WTC11 (cell line): ENCODE data around the gene PFKM. TPM values are rescaled to one million over a fixed set of nuclear protein-coding genes. Genes with fewer than 3 reads are reported as not detected.

Experiments used
- ATAC-seq: fragments of 200-7000 bp; cut with Tn5 transposase; 2 replicates; pipeline ENCODE4 v1.10.0; 2021; ENCODE audit warnings: mild to moderate bottlenecking, moderate library complexity
- CTCF ChIA-PET: fragments of 300-600 bp; sonication (Branson Sonifier 250); formaldehyde crosslinking; loops from one replicate; lab custom pipeline; 2021; ENCODE audit warnings: antibody characterized with exemption; lab: Charles Lee
- POLR2A ChIA-PET: fragments of 350-600 bp; sonication (Branson Sonifier 250); formaldehyde crosslinking; loops from one replicate; lab custom pipeline; 2021; ENCODE audit warnings: antibody characterized with exemption; lab: Charles Lee
- DNase-seq: peaks from one replicate; pipeline ENCODE4 v3.0.0; 2021; ENCODE audit warnings: low spot score
- H3K27ac Mint-ChIP-seq: 2 replicates; pipeline ENCODE4 v1.8.0; 2021; ENCODE audit warnings: mixed read lengths
- H3K27me3 Mint-ChIP-seq: 2 replicates; pipeline ENCODE4 v1.8.0; 2021; ENCODE audit warnings: low read depth, mild to moderate bottlenecking, moderate library complexity, mixed read lengths
- H3K36me3 Mint-ChIP-seq: 2 replicates; pipeline ENCODE4 v1.8.0; 2021; ENCODE audit warnings: mixed read lengths
- H3K4me1 Mint-ChIP-seq: 2 replicates; pipeline ENCODE4 v1.8.0; 2022; ENCODE audit warnings: mixed read lengths
- H3K4me3 Mint-ChIP-seq: 2 replicates; pipeline ENCODE4 v1.8.0; 2021; ENCODE audit warnings: mild to moderate bottlenecking, moderate library complexity, mixed read lengths
- H3K9me3 Mint-ChIP-seq: 2 replicates; pipeline ENCODE4 v1.8.0; 2021; ENCODE audit warnings: mixed read lengths
- RORB ChIP-seq: fragments of 250-450 bp; sonication (Bioruptor Pico); IDR thresholded peaks from 2 replicates; pipeline ENCODE4 v1.9.0; 2021; ENCODE audit warnings: mild to moderate bottlenecking
- SMAD3 ChIP-seq: sonication (generic); formaldehyde crosslinking; IDR thresholded peaks from 2 replicates; pipeline ENCODE4 v1.8.0; 2022; ENCODE audit warnings: missing genetic modification reagents, mild to moderate bottlenecking, borderline replicate concordance
- SP1 ChIP-seq: sonication (generic); formaldehyde crosslinking; conservative IDR thresholded peaks from 2 replicates; pipeline ENCODE4 v1.8.1; 2022; ENCODE audit warnings: missing genetic modification reagents
- ZNF263 ChIP-seq: sonication (generic); formaldehyde crosslinking; IDR thresholded peaks from 2 replicates; pipeline ENCODE4 v1.8.1; 2022; ENCODE audit warnings: low read depth, mild to moderate bottlenecking, moderate library complexity, missing genetic modification reagents
- ZNF423 ChIP-seq: fragments of 250-450 bp; sonication (Bioruptor Pico); IDR thresholded peaks from 2 replicates; pipeline ENCODE4 v2.1.2; 2022; ENCODE audit warnings: mild to moderate bottlenecking, moderate library complexity
- total RNA-seq: library from RNA; stranded (reverse); gene quantifications from 3 replicates; pipeline ENCODE4 v1.2.3, GENCODE V29; 2021
- TF ChIP-seq, protein P1 (sequence below): sonication (generic); formaldehyde crosslinking; IDR thresholded peaks from 2 replicates; pipeline ENCODE4 v1.8.0; 2022; ENCODE audit warnings: mild to moderate bottlenecking, missing genetic modification reagents
- TF ChIP-seq, protein P2 (sequence below): sonication (generic); formaldehyde crosslinking; IDR thresholded peaks from 2 replicates; pipeline ENCODE4 v1.8.0; 2022; ENCODE audit warnings: missing genetic modification reagents
- TF ChIP-seq, protein P3 (sequence below): sonication (generic); formaldehyde crosslinking; IDR thresholded peaks from 2 replicates; pipeline ENCODE4 v1.8.0; 2022; ENCODE audit warnings: mild to moderate bottlenecking, missing genetic modification reagents
- TF ChIP-seq, protein P4 (sequence below): sonication (generic); formaldehyde crosslinking; IDR thresholded peaks from 2 replicates; pipeline ENCODE4 v1.8.0; 2023; ENCODE audit warnings: mild to moderate bottlenecking, missing genetic modification reagents
- TF ChIP-seq, protein P5 (sequence below): sonication (generic); formaldehyde crosslinking; IDR thresholded peaks from 2 replicates; pipeline ENCODE4 v1.8.1; 2023; ENCODE audit warnings: mild to moderate bottlenecking, missing genetic modification reagents, borderline replicate concordance

The PFKM gene
- total RNA-seq, 1 experiment from 2014 or later, result 99.3 TPM

DNA sequence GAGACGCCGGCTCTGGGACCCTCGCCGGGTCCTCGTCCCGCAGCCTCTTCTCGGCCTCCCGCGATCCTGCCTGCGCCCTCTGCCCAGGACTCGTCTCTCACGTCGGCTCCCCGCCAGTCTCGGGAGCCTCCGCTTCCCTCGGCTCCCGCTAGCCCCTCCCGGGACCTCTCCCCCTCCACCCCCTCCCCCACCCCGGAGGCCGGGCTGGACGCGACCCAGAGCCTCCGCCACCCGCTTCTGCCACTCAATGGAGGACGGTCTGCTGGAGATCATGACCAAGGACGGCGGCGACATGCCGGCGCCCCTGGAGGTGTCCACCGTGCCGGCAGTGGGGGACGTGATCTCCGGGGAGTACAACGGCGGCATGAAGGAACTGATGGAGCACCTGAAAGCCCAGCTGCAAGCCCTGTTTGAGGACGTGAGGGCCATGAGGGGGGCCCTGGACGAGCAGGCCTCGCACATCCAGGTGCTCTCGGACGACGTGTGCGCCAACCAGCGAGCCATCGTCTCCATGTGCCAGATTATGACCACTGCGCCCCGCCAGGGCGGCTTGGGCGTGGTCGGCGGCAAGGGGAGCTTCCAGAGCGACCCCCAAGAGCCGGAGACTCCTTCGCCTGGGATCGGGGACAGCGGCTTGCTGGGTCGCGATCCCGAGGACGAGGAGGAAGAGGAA is 64.8 kb downstream of the PFKM start:
- Mint-ChIP-seq H3K27ac (no peak overlapping the region), H3K9me3 (no peaks in the 10 kb centered on the region), H3K36me3 (no peaks in the 10 kb centered on the region), H3K4me3 (peak overlapping the region; percentile 81), H3K4me1 (peaks cover 23% of the 10 kb centered on the region), H3K27me3 (peaks cover 95% of the 10 kb centered on the region)
- TF ChIP-seq, protein P1, sequence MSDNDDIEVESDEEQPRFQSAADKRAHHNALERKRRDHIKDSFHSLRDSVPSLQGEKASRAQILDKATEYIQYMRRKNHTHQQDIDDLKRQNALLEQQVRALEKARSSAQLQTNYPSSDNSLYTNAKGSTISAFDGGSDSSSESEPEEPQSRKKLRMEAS (CRISPR knock-in tag), result peak; percentile 45; the same call in 1 of the 2 replicates
- TF ChIP-seq RORB (CRISPR knock-in tag) (no peak), ZNF263 (no peak)
- TF ChIP-seq, protein P2, sequence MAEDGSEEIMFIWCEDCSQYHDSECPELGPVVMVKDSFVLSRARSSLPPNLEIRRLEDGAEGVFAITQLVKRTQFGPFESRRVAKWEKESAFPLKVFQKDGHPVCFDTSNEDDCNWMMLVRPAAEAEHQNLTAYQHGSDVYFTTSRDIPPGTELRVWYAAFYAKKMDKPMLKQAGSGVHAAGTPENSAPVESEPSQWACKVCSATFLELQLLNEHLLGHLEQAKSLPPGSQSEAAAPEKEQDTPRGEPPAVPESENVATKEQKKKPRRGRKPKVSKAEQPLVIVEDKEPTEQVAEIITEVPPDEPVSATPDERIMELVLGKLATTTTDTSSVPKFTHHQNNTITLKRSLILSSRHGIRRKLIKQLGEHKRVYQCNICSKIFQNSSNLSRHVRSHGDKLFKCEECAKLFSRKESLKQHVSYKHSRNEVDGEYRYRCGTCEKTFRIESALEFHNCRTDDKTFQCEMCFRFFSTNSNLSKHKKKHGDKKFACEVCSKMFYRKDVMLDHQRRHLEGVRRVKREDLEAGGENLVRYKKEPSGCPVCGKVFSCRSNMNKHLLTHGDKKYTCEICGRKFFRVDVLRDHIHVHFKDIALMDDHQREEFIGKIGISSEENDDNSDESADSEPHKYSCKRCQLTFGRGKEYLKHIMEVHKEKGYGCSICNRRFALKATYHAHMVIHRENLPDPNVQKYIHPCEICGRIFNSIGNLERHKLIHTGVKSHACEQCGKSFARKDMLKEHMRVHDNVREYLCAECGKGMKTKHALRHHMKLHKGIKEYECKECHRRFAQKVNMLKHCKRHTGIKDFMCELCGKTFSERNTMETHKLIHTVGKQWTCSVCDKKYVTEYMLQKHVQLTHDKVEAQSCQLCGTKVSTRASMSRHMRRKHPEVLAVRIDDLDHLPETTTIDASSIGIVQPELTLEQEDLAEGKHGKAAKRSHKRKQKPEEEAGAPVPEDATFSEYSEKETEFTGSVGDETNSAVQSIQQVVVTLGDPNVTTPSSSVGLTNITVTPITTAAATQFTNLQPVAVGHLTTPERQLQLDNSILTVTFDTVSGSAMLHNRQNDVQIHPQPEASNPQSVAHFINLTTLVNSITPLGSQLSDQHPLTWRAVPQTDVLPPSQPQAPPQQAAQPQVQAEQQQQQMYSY (CRISPR knock-in tag), result peak; percentile 63
- TF ChIP-seq, protein P3, sequence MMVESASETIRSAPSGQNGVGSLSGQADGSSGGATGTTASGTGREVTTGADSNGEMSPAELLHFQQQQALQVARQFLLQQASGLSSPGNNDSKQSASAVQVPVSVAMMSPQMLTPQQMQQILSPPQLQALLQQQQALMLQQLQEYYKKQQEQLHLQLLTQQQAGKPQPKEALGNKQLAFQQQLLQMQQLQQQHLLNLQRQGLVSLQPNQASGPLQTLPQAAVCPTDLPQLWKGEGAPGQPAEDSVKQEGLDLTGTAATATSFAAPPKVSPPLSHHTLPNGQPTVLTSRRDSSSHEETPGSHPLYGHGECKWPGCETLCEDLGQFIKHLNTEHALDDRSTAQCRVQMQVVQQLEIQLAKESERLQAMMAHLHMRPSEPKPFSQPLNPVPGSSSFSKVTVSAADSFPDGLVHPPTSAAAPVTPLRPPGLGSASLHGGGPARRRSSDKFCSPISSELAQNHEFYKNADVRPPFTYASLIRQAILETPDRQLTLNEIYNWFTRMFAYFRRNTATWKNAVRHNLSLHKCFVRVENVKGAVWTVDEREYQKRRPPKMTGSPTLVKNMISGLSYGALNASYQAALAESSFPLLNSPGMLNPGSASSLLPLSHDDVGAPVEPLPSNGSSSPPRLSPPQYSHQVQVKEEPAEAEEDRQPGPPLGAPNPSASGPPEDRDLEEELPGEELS, result peak; percentile 46; the same call in 1 of the 2 replicates
- DNase-seq, result peak; percentile 29
- peak; percentile 2 for ATAC-seq
- ChIA-PET CTCF (interaction anchor here (1.3 to 3.2 kb wide), 10 partner anchors 9 to 434 kb away, joined by 3 to 25 read pairs (median 10); partner anchors contain the start of genes ASB8 and VDR), POLR2A (interaction anchor here (1.1 to 1.6 kb wide), 3 partner anchors 27 to 370 kb away, joined by 3 to 7 read pairs (median 4); partner anchors contain the start of gene ASB8)

DNA sequence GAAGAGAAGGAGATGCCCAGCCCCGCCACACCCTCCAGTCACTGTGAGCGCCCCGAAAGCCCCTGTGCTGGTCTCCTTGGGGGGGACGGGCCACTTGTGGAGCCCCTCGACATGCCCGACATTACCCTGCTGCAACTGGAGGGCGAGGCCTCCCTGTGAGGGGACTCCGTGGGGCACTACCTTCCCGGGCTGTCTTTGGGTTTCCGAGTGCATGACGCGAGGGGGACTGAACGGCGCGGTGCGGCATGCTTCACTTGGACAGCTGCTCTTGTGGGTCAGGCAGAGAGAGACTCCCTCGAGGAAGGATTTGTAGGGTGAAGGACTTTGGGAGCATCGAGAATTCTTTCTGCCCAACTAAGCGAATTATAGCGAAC is 65.4 kb downstream of the PFKM start:
- peaks cover 23% of the 10 kb centered on the region for H3K4me1 Mint-ChIP-seq
- TF ChIP-seq SMAD3 (CRISPR knock-in tag), result no peak
- 0 out of 2 replicates have a peak, but pooled peaks have one; percentile 13 for TF ChIP-seq SP1 (CRISPR knock-in tag)
- TF ChIP-seq, protein P1 (CRISPR knock-in tag), result no peak
- TF ChIP-seq, protein P4, sequence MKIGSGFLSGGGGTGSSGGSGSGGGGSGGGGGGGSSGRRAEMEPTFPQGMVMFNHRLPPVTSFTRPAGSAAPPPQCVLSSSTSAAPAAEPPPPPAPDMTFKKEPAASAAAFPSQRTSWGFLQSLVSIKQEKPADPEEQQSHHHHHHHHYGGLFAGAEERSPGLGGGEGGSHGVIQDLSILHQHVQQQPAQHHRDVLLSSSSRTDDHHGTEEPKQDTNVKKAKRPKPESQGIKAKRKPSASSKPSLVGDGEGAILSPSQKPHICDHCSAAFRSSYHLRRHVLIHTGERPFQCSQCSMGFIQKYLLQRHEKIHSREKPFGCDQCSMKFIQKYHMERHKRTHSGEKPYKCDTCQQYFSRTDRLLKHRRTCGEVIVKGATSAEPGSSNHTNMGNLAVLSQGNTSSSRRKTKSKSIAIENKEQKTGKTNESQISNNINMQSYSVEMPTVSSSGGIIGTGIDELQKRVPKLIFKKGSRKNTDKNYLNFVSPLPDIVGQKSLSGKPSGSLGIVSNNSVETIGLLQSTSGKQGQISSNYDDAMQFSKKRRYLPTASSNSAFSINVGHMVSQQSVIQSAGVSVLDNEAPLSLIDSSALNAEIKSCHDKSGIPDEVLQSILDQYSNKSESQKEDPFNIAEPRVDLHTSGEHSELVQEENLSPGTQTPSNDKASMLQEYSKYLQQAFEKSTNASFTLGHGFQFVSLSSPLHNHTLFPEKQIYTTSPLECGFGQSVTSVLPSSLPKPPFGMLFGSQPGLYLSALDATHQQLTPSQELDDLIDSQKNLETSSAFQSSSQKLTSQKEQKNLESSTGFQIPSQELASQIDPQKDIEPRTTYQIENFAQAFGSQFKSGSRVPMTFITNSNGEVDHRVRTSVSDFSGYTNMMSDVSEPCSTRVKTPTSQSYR (CRISPR knock-in tag), result no peak
- TF ChIP-seq, protein P5, sequence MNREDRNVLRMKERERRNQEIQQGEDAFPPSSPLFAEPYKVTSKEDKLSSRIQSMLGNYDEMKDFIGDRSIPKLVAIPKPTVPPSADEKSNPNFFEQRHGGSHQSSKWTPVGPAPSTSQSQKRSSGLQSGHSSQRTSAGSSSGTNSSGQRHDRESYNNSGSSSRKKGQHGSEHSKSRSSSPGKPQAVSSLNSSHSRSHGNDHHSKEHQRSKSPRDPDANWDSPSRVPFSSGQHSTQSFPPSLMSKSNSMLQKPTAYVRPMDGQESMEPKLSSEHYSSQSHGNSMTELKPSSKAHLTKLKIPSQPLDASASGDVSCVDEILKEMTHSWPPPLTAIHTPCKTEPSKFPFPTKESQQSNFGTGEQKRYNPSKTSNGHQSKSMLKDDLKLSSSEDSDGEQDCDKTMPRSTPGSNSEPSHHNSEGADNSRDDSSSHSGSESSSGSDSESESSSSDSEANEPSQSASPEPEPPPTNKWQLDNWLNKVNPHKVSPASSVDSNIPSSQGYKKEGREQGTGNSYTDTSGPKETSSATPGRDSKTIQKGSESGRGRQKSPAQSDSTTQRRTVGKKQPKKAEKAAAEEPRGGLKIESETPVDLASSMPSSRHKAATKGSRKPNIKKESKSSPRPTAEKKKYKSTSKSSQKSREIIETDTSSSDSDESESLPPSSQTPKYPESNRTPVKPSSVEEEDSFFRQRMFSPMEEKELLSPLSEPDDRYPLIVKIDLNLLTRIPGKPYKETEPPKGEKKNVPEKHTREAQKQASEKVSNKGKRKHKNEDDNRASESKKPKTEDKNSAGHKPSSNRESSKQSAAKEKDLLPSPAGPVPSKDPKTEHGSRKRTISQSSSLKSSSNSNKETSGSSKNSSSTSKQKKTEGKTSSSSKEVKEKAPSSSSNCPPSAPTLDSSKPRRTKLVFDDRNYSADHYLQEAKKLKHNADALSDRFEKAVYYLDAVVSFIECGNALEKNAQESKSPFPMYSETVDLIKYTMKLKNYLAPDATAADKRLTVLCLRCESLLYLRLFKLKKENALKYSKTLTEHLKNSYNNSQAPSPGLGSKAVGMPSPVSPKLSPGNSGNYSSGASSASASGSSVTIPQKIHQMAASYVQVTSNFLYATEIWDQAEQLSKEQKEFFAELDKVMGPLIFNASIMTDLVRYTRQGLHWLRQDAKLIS, result no peak
- TF ChIP-seq ZNF423, result no peak
- ChIA-PET CTCF (interaction anchor here (0.9 to 3.2 kb wide), 7 partner anchors 9 to 346 kb away, joined by 3 to 25 read pairs (median 10); partner anchors contain the start of genes ASB8 and VDR), POLR2A (interaction anchor here (1.1 kb wide), 1 partner anchor 27 kb away, joined by 4 read pairs; the partner anchor contains the start of gene ASB8)
- H3K27ac Mint-ChIP-seq, result no peak overlapping the region
- H3K9me3 Mint-ChIP-seq, result no peaks in the 10 kb centered on the region
- H3K36me3 Mint-ChIP-seq, result no peaks in the 10 kb centered on the region
- no peak for DNase-seq
- H3K4me3 Mint-ChIP-seq, result peak overlapping the region; percentile 81
- H3K27me3 Mint-ChIP-seq, result peaks cover 94% of the 10 kb centered on the region
- no peak for ATAC-seq
